Activated B cell treated with CpG ODN at 0.5 μM for 24 hours (primary cell): ENCODE results near the gene AHNAK2. TPM values are rescaled to one million over a fixed set of nuclear protein-coding genes. Genes with fewer than 3 reads are reported as not detected.

Experiments
- ATAC-seq: fragments of 200-7000 bp; cut with Tn5 transposase; one replicate; pipeline ENCODE4 v1.10.0; 2021; ENCODE audit warnings: low read depth, mild to moderate bottlenecking, moderate library complexity
- CTCF ChIA-PET: fragments of 350-600 bp; sonication (Branson Sonifier 250); formaldehyde crosslinking; loops from one replicate; lab custom pipeline; 2021; ENCODE audit warnings: antibody characterized with exemption; lab: Charles Lee
- POLR2A ChIA-PET: fragments of 350-600 bp; sonication (Branson Sonifier 250); formaldehyde crosslinking; loops from one replicate; lab custom pipeline; 2021; ENCODE audit warnings: antibody characterized with exemption; lab: Charles Lee
- DNase-seq: peaks from one replicate; pipeline ENCODE4 v3.0.0; 2022
- H3K27ac Mint-ChIP-seq: one replicate; pipeline ENCODE4 v1.8.0; 2020; ENCODE audit warnings: mixed read lengths
- H3K27me3 Mint-ChIP-seq: one replicate; pipeline ENCODE4 v1.8.0; 2021; ENCODE audit warnings: mixed read lengths
- H3K36me3 Mint-ChIP-seq: one replicate; pipeline ENCODE4 v1.8.0; 2021; ENCODE audit warnings: low read depth, mixed read lengths
- H3K4me1 Mint-ChIP-seq: one replicate; pipeline ENCODE4 v1.8.0; 2021; ENCODE audit warnings: mixed read lengths
- H3K4me3 Mint-ChIP-seq: one replicate; pipeline ENCODE4 v1.8.0; 2020; ENCODE audit warnings: mild to moderate bottlenecking, mixed read lengths
- H3K9me3 Mint-ChIP-seq: one replicate; pipeline ENCODE4 v1.8.0; 2020; ENCODE audit warnings: mixed read lengths
- CTCF ChIP-seq: fragments of 200-600 bp; IDR thresholded peaks from one replicate; pipeline ENCODE4 v1.8.0; 2022; ENCODE audit warnings: antibody characterized with exemption, mild to moderate bottlenecking
- intact Hi-C: fragments of 100-400 bp; cut with micrococcal nuclease; formaldehyde crosslinking; loops from one replicate; pipeline ENCODE4 v1.15.1; 2024
- total RNA-seq: library from RNA; stranded (reverse); gene quantifications from 2 replicates; pipeline ENCODE4 v1.2.3, GENCODE V29; 2022

Gene AHNAK2
- total RNA-seq, 1 donor from 2014 or later: not detected

GRCh38 chr14:105010106-105010505 is 31.9 kb upstream of the AHNAK2 start:
- DNase-seq (no peak), ATAC-seq (no peak)
- Mint-ChIP-seq H3K9me3 (no peaks in the 10 kb centered on the region), H3K4me3 (no peak overlapping the region), H3K4me1 (peaks cover 26% of the 10 kb centered on the region), H3K27ac (no peak overlapping the region), H3K36me3 (peaks cover 35% of the 10 kb centered on the region), H3K27me3 (no peaks in the 10 kb centered on the region)
- no peak for TF ChIP-seq CTCF
- intact Hi-C loops: no loop called here
- POLR2A ChIA-PET: no interaction called here
- CTCF ChIA-PET: no interaction called here

GRCh38 chr14:105007593-105008264 is 29.6 kb upstream of the AHNAK2 start:
- intact Hi-C loops: no loop called here
- ATAC-seq: no peak
- H3K4me3 Mint-ChIP-seq: no peak overlapping the region
- peaks cover 33% of the 10 kb centered on the region for H3K36me3 Mint-ChIP-seq
- H3K27ac Mint-ChIP-seq: no peak overlapping the region
- TF ChIP-seq CTCF: no peak
- H3K27me3 Mint-ChIP-seq: no peaks in the 10 kb centered on the region
- peaks cover 4% of the 10 kb centered on the region for H3K4me1 Mint-ChIP-seq
- CTCF ChIA-PET: no interaction called here
- POLR2A ChIA-PET: no interaction called here
- H3K9me3 Mint-ChIP-seq: no peaks in the 10 kb centered on the region
- no peak for DNase-seq

GRCh38 chr14:105006831-105007592 is 28.8 kb upstream of the AHNAK2 start:
- no peak overlapping the region for H3K4me3 Mint-ChIP-seq
- no peaks in the 10 kb centered on the region for H3K4me1 Mint-ChIP-seq
- CTCF ChIA-PET: no interaction called here
- H3K27ac Mint-ChIP-seq: no peak overlapping the region
- peaks cover 33% of the 10 kb centered on the region for H3K36me3 Mint-ChIP-seq
- intact Hi-C loops: no loop called here
- DNase-seq: no peak
- no peaks in the 10 kb centered on the region for H3K27me3 Mint-ChIP-seq
- POLR2A ChIA-PET: no interaction called here
- no peaks in the 10 kb centered on the region for H3K9me3 Mint-ChIP-seq
- no peak for TF ChIP-seq CTCF
- ATAC-seq: no peak

- intact Hi-C loops: no loop called here
- no peak for TF ChIP-seq CTCF
- Mint-ChIP-seq H3K27ac (no peak overlapping the region), H3K9me3 (no peaks in the 10 kb centered on the region), H3K36me3 (peaks cover 27% of the 10 kb centered on the region), H3K4me1 (no peaks in the 10 kb centered on the region), H3K4me3 (no peak overlapping the region), H3K27me3 (no peaks in the 10 kb centered on the region)
- ChIA-PET POLR2A (no interaction called here), CTCF (no interaction called here)
- no peak for DNase-seq
- no peak for ATAC-seq
Measured at GRCh38 chr14:105005929-105006830, 28.0 kb upstream of the AHNAK2 start.
